HepG2 (cell line): ENCODE results near the gene GUCY1A2. TPM values are rescaled to one million over a fixed set of nuclear protein-coding genes. Genes with fewer than 3 reads are reported as not detected.

Experiments
- ATAC-seq: fragments of 200-7000 bp; cut with Tn5 transposase; 3 replicates; pipeline ENCODE4 v1.9.1; 2020; ENCODE audit warnings: mild to moderate bottlenecking, moderate library complexity
- BruUV-seq: library from RNA; stranded (reverse); fragments of 400-500 nt; replicated peaks from 2 replicates; lab custom pipeline; 2021; lab: Mats Ljungman, UMichigan
- CTCF ChIA-PET: fragments of 300-600 bp; formaldehyde crosslinking; extraction: SDS; loops from one replicate; lab custom pipeline; 2021; ENCODE audit warnings: low total read pairs, inconsistent platforms, low intra/inter-chr PET ratio; lab: Yijun Ruan, JAX
- POLR2A ChIA-PET: fragments of 350-600 bp; sonication (Branson Sonifier 250); formaldehyde crosslinking; loops from one replicate; lab custom pipeline; 2020; ENCODE audit warnings: antibody characterized with exemption, inconsistent platforms; lab: Yijun Ruan, JAX
- DNase-seq: peaks from one replicate; pipeline ENCODE4 v3.0.0-alpha.2; 2015; ENCODE audit warnings: low spot score
- FAIRE-seq: peaks from 3 replicates; lab custom pipeline; 2011; peaks lifted over from hg19 to GRCh38; lab: Jason Lieb, UNC
- H2AFZ ChIP-seq: one replicate; pipeline ENCODE4 v1.6.1; 2011; ENCODE audit warnings: low read length, inconsistent platforms
- H3K27ac ChIP-seq: fragments of 300-600 bp; 3 replicates; pipeline ENCODE4 v1.8.0; 2011; ENCODE audit warnings: mixed run types, mild to moderate bottlenecking, mixed read lengths, low read length, inconsistent platforms; ENCODE audit not compliant: insufficient read depth; ENCODE audit errors: extremely low read length
- H3K27me3 ChIP-seq, 2 experiments: fragments of 200-600 bp in 1 of 2; 2 replicates in 1 of 2; 3 replicates in 1 of 2; pipeline versions ENCODE4 v1.6.0 to v1.8.0; 2011; ENCODE audit warnings: low read length in 2 of 2, mild to moderate bottlenecking in 2 of 2, moderate library complexity in 2 of 2, inconsistent platforms in 1 of 2; ENCODE audit not compliant: insufficient read depth in 2 of 2, control insufficient read depth in 1 of 2
- H3K36me3 ChIP-seq, 2 experiments: fragments of 200-600 bp in 1 of 2; replicated peaks in 1 of 2; 2 replicates in 1 of 2; 3 replicates in 1 of 2; pipeline versions ENCODE4 v1.5.1 to v1.8.0; 2011; ENCODE audit warnings: low read length in 2 of 2, inconsistent platforms in 1 of 2; ENCODE audit not compliant: insufficient read depth in 2 of 2, control insufficient read depth in 1 of 2
- H3K4me1 ChIP-seq: 2 replicates; pipeline ENCODE4 v1.5.1; 2012; ENCODE audit warnings: low read length, inconsistent platforms; ENCODE audit not compliant: insufficient read depth
- H3K4me2 ChIP-seq: 2 replicates; pipeline ENCODE4 v1.6.0; 2011; ENCODE audit warnings: low read depth, low read length, inconsistent platforms
- H3K4me3 ChIP-seq, 3 experiments: fragments of 200-600 bp in 1 of 3; sonication (generic), shearing (Covaris generic) in 1 of 3; replicated peaks in 1 of 3; 2 replicates each; pipeline ENCODE4 v1.5.1; 2011 to 2016; ENCODE audit warnings: low read length in 3 of 3, inconsistent platforms in 2 of 3, low read depth in 2 of 3, mild to moderate bottlenecking in 2 of 3, control low read depth in 1 of 3, mixed read lengths in 1 of 3; ENCODE audit not compliant: insufficient read depth in 1 of 3
- H3K79me2 ChIP-seq: one replicate; pipeline ENCODE4 v1.6.1; 2011; ENCODE audit warnings: low read length, inconsistent platforms; ENCODE audit not compliant: insufficient read depth
- H3K9ac ChIP-seq: 2 replicates; pipeline ENCODE4 v1.6.0; 2011; ENCODE audit warnings: mild to moderate bottlenecking, low read depth, low read length, inconsistent platforms; ENCODE audit not compliant: insufficient read depth
- H3K9me3 ChIP-seq: 2 replicates; pipeline ENCODE4 v1.5.1; 2012; ENCODE audit warnings: mild to moderate bottlenecking, low read length
- H4K20me1 ChIP-seq: 2 replicates; pipeline ENCODE4 v1.6.0; 2011; ENCODE audit warnings: inconsistent platforms, mild to moderate bottlenecking, low read length, moderate library complexity; ENCODE audit not compliant: insufficient read depth
- ARID5B ChIP-seq: IDR thresholded peaks from 2 replicates; pipeline ENCODE4 v1.4.0; 2020; ENCODE audit warnings: mild to moderate bottlenecking, missing genetic modification reagents
- ETV5 ChIP-seq: IDR thresholded peaks from 2 replicates; pipeline ENCODE4 v1.6.1; 2018; ENCODE audit warnings: missing biosample characterization, missing genetic modification reagents, inconsistent platforms, borderline replicate concordance
- FOXP4 ChIP-seq: sonication (generic); formaldehyde crosslinking; IDR thresholded peaks from 2 replicates; pipeline ENCODE4 v1.4.0; 2020; ENCODE audit warnings: missing genetic modification reagents
- KLF15 ChIP-seq: sonication (generic); formaldehyde crosslinking; IDR thresholded peaks from 2 replicates; pipeline ENCODE4 v1.8.1; 2023; ENCODE audit warnings: borderline replicate concordance, mild to moderate bottlenecking, inconsistent platforms, missing genetic modification reagents, mixed read lengths
- MED13 ChIP-seq: sonication (generic); formaldehyde crosslinking; IDR thresholded peaks from 2 replicates; pipeline ENCODE4 v1.5.0; 2020; ENCODE audit warnings: missing genetic modification reagents
- NFIC ChIP-seq: IDR thresholded peaks from 2 replicates; pipeline ENCODE4 v1.6.1; 2012; ENCODE audit warnings: mild to moderate bottlenecking, low read length, inconsistent platforms
- ZBTB37 ChIP-seq: sonication (generic); formaldehyde crosslinking; IDR thresholded peaks from 2 replicates; pipeline ENCODE4 v1.4.0; 2020; ENCODE audit warnings: mild to moderate bottlenecking, missing genetic modification reagents
- ZHX2 ChIP-seq, 2 experiments: sonication (generic) in 1 of 2; formaldehyde crosslinking in 1 of 2; IDR thresholded peaks; 2 replicates each; pipeline versions ENCODE4 v1.6.1 to v1.9.0; 2014 to 2022; ENCODE audit warnings: antibody characterized with exemption in 1 of 2, borderline replicate concordance in 1 of 2, inconsistent platforms in 1 of 2, low read depth in 1 of 2, missing genetic modification reagents in 1 of 2
- ZNF275 ChIP-seq: sonication (generic); formaldehyde crosslinking; IDR thresholded peaks from 2 replicates; pipeline ENCODE4 v1.8.0; 2022; ENCODE audit warnings: missing genetic modification reagents, mild to moderate bottlenecking, inconsistent platforms, borderline replicate concordance
- WGBS: methylation state at CpG from one replicate; pipeline ENCODE4 v1.1.6; 2017; ENCODE audit warnings: low lambda C conversion rate; 5-methylcytosine and 5-hydroxymethylcytosine counted together
- in situ Hi-C: cut with HindIII; loops from 2 replicates; pipeline ENCODE4 v1.10.0; 2017; ENCODE audit warnings: low pct_unique_long_range_greater_than_20kb; ENCODE audit not compliant: extremely low pct_ligation_motif_present
- intact Hi-C: fragments of 100-400 bp; cut with micrococcal nuclease; formaldehyde crosslinking; loops from one replicate; pipeline ENCODE4 v1.10.0; 2022; ENCODE audit not compliant: unreplicated experiment
- polyA plus RNA-seq, 8 experiments: library from polyadenylated mRNA; depleted of rRNA in 3 of 8; stranded (reverse) in 7 of 8; unstranded in 1 of 8; fragments of >200 nt; fragmentation: Illumina TruSeq in 4 of 8; extraction: Trizol in 4 of 8; gene quantifications; 2 replicates each; pipeline versions ENCODE4 v1.2.1 to v1.2.3, GENCODE V29; 2011 to 2016; ENCODE audit warnings: low read depth in 4 of 8, missing spikeins in 1 of 8, mixed read lengths in 1 of 8; ENCODE audit not compliant: insufficient read depth in 1 of 8
- total RNA-seq, 5 experiments: library from RNA; depleted of rRNA; stranded (reverse); fragments of >200 nt; fragmentation: Illumina TruSeq; extraction: Trizol; gene quantifications; 2 replicates each; pipeline ENCODE4 v1.2.3, GENCODE V29; 2016; ENCODE audit warnings: low read depth in 1 of 5

GUCY1A2 gene
- total and polyA plus RNA-seq, 2 of the 13 experiments (the other 11 are each of a cell fraction or from before 2014, with no cell fraction given), result 0.01 to 0.07 TPM

- DNase-seq, result no peak
- H3K27me3 ChIP-seq, result no peaks in the 10 kb centered on the region
- no TSS peak for BruUV-seq
- H3K4me2 ChIP-seq, result no peak overlapping the region
- H3K4me3 ChIP-seq, result no peak overlapping the region
- no peaks in the 10 kb centered on the region for H4K20me1 ChIP-seq
- intact Hi-C loops (no loop called here), in situ Hi-C loops (no loop called here)
- H3K79me2 ChIP-seq, result no peaks in the 10 kb centered on the region
- no peaks in the 10 kb centered on the region for H3K36me3 ChIP-seq
- H3K4me1 ChIP-seq, result no peaks in the 10 kb centered on the region
- H3K9ac ChIP-seq, result no peak overlapping the region
- 0% methylated on average over 2 of the region's 2 CpGs for WGBS
- FAIRE-seq, result no peak
- CTCF ChIA-PET, result no interaction called here
- H2AFZ ChIP-seq, result no peak overlapping the region
- ATAC-seq, result no peak
- H3K27ac ChIP-seq, result no peak overlapping the region
- POLR2A ChIA-PET, result no interaction called here
- H3K9me3 ChIP-seq, result peaks cover 7% of the 10 kb centered on the region; the same call in 1 of the 2 replicates
- TF ChIP-seq ZHX2 (IDR thresholded peaks at IDR 0.05; ENCODE audit: low read depth) (no peak), ZHX2 (CRISPR knock-in tag; IDR thresholded peaks at IDR 0.05; ENCODE audit: borderline replicate concordance) (no peak), NFIC (no peak), ARID5B (CRISPR knock-in tag) (no peak), ZBTB37 (no peak), KLF15 (no peak), MED13 (CRISPR knock-in tag) (no peak), ZNF275 (CRISPR knock-in tag) (no peak), FOXP4 (CRISPR knock-in tag) (no peak), ETV5 (CRISPR knock-in tag) (no peak)
Measured at GRCh38 chr11:106668147-106668546, 350.1 kb downstream of the GUCY1A2 start.
